Gastrocnemius medialis (tissue), 4 donors: ENCODE measurements around the gene CACNG7.
A peak's percentile ranks its signal among the peaks of the same experiment; 100 is the strongest.

ENCODE experiments used
- CTCF ChIP-seq, 5 experiments: fragments of 450-650 bp in 3 of 5; fragments of 200-600 bp in 2 of 5; sonication (generic) in 2 of 5; IDR thresholded peaks in 4 of 5; conservative IDR thresholded peaks in 1 of 5; 1 replicate in 4 of 5; 2 replicates in 1 of 5; pipeline ENCODE4 v1.5.1; 2016 to 2019; ENCODE audit warnings: antibody characterized with exemption in 5 of 5, mild to moderate bottlenecking in 3 of 5, moderate library complexity in 3 of 5
- POLR2A ChIP-seq, 2 donors: fragments of 450-650 bp; IDR thresholded peaks; one replicate each; pipeline ENCODE4 v1.6.1; 2017; ENCODE audit warnings: antibody characterized with exemption in 2 of 2, mild to moderate bottlenecking in 2 of 2, moderate library complexity in 2 of 2

GRCh38 chr19:53868892-53869804 is 39.9 kb upstream of the CACNG7 start:
- TF ChIP-seq POLR2A (IDR thresholded peaks at IDR 0.05) (peak; percentile 68 to 70), CTCF (IDR thresholded peaks at IDR 0.05 in 4 of 5, conservative IDR thresholded peaks at IDR 0.05 in 1 of 5) (peak in 4 of 5 experiments; percentile 27 to 35 (median 27))
